Head of caudate nucleus (tissue), 42 donors: ENCODE data around the gene KDM1B.
A peak's percentile ranks its signal among the peaks of the same experiment; 100 is the strongest.

ENCODE experiments used
- DNase-seq, 42 donors: peaks; one replicate each; pipeline versions ENCODE4 v3.0.0 to v3.0.0-alpha.2; 2020 to 2021; ENCODE audit warnings: mixed read lengths in 7 of 42
- intact Hi-C: fragments of 100-400 bp; cut with DNase I; formaldehyde crosslinking; loops from one replicate; pipeline ENCODE4 v1.15.0; 2022

Gene KDM1B, protein sequence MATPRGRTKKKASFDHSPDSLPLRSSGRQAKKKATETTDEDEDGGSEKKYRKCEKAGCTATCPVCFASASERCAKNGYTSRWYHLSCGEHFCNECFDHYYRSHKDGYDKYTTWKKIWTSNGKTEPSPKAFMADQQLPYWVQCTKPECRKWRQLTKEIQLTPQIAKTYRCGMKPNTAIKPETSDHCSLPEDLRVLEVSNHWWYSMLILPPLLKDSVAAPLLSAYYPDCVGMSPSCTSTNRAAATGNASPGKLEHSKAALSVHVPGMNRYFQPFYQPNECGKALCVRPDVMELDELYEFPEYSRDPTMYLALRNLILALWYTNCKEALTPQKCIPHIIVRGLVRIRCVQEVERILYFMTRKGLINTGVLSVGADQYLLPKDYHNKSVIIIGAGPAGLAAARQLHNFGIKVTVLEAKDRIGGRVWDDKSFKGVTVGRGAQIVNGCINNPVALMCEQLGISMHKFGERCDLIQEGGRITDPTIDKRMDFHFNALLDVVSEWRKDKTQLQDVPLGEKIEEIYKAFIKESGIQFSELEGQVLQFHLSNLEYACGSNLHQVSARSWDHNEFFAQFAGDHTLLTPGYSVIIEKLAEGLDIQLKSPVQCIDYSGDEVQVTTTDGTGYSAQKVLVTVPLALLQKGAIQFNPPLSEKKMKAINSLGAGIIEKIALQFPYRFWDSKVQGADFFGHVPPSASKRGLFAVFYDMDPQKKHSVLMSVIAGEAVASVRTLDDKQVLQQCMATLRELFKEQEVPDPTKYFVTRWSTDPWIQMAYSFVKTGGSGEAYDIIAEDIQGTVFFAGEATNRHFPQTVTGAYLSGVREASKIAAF

DNA sequence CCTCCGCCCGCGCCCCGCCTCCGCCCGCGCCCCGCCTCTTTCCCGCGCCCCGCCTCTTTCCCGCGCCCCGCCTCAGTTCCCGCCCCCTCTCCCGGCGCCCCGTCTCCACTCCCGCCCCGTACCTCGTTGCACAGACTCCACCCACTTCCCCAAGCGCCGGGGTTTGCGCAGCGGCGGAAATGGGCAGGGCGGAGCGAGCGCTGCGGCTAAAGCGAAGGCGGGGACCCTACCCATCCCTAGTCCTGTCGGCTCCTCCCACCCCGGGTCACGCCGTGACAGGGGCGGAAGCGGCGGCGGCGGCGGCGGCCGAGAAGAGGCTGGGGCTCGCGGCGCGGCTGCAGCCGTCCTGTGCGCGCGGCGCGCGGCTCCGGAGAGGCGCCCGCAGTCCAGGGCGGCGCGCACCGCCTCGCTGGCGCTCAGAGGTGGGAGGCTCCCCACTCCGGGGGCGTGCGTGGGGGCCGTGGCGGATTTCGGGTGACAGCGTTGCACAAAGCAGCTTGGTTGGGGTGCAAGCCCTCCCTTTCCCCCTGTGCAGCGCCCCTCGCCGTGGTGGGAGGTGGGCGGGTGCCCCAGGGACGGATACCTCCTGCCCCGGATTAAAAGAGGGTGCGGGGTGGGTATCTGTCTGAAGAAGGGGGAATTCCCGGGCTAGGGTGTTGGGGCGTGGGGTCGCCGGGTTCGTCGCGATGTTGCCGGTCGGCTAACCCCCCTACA, at the start of gene KDM1B:
Gene KDM1B (plus strand): TSS at position 273 of the 714 bp plus-strand sequence. CDS start 4,474 bp downstream, outside the sequence.
- intact Hi-C loops: loop anchor here (2.0 kb wide), 1 partner anchor 109 kb away; the partner anchor contains the start of gene DEK
- peak; percentile 94 to 100 (median 99) for DNase-seq

DNA sequence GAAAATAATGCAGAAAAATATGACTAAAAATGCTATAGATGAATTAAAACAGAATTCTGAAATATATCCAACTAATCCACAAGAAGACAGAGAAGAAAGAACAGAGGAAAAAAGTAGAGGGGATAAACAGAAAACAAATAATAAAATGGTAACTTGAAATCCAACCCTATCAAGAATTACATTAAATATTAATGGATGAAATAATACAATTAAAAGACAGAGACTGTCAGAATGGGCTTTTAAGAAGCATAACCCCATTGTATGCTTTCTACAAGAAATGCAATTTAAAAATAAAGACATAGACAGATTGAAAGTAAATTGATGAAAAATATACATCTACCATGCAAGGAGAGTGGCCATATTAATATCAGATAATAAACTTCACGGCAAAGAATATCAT, 48.2 kb upstream of the KDM1B start:
- intact Hi-C loops: no loop called here

DNA sequence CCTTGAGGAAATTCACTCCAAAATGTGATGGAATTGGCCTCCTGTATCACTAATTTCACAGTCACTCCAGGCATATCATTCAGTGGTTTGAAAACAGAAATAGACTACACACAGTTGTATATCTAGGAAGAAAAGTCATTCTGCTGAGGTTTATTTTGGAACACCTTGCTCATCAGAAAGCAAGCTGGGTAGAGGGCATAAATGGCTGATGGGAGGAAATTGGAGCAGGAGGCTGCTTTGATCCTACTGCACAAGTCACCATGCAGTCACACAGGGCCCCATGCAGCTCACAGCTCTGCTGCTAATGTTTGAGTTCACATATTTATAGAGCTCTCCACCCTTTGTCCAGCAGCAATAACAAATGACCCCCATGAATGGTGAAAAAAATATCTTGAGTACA, 45.1 kb upstream of the KDM1B start:
- DNase-seq: no peak

More for the DNA sequence above, 48.2 kb upstream of the KDM1B start:
- DNase-seq: no peak

DNA sequence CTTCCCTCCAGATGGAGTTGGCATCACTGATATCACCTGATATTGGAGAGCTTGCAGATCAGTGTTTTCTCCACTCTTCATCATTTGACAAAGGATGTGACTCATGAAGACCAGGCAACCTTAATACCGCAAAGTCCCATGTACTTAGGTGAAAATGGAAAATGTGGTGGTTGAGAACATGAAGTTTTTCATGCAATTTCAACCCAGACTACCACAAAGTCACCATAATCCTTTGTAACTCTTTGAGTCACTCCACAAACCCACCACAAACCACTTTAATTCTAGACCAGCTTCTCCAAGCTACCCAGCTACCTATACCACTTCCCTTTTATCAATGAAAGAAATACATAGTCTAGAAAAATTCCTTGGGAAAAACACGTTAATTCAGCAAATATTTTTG, 39.9 kb upstream of the KDM1B start:
- intact Hi-C loops: no loop called here
- DNase-seq: no peak

More for the DNA sequence above, 45.1 kb upstream of the KDM1B start:
- intact Hi-C loops: no loop called here

DNA sequence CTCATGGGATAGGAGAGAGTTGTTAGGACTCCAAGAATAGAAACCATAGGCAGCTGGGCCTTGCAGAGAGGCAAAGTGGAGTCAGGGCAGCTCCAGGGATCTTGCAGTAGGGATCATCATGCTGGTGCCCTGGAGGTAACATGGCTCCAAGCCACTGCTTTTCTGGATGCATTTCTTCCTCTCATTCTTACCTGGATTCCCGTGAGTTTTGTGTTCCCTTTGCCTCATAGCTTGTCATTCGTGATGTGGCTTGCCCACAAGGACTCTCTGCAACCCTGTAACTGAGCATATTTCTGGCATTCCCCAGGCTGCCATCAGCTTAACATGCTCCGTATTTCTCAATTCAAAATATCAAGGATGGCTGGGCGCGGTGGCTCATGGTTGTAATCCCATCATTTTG, 38.1 kb upstream of the KDM1B start:
- intact Hi-C loops: no loop called here
- DNase-seq: no peak

DNA sequence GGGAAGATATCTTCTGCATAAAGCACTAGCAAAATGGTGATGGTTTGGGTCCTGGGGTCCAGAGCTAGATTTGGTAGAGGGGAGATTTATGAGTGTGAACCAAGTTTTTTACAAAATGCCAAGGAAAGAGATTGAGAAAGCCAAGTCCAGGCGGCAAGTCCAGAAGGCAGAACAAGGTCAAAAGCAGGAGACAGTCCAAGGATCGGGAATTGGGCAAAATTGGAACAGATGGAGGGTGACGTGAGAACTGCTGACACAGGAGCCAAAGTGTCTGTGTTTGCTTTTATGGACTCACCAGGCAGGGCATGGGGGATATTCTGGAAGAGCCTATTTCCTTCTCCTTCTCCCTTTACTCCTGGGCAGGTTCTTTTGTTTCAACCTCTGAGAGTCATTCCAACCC, 36.9 kb upstream of the KDM1B start:
- DNase-seq: no peak
- intact Hi-C loops: no loop called here

DNA sequence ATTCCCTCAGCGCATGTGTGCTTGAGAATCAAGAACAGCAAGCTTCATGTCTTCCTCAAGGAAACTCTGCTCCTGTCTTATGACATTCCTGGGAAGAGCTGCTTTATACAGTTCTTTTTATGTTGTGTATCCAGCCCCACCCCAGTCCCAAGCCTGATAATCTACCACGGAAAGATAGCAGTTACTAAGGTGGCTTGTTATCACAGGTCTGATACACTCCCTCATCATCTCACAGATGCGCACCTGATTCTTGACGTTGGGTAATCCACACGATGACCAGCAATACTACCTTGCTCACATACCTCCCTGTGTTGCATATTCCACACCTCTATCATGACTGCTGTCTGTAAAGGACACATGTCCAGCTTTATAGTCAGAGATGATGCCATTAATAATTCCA, 36.0 kb upstream of the KDM1B start:
- no peak for DNase-seq
- intact Hi-C loops: no loop called here

DNA sequence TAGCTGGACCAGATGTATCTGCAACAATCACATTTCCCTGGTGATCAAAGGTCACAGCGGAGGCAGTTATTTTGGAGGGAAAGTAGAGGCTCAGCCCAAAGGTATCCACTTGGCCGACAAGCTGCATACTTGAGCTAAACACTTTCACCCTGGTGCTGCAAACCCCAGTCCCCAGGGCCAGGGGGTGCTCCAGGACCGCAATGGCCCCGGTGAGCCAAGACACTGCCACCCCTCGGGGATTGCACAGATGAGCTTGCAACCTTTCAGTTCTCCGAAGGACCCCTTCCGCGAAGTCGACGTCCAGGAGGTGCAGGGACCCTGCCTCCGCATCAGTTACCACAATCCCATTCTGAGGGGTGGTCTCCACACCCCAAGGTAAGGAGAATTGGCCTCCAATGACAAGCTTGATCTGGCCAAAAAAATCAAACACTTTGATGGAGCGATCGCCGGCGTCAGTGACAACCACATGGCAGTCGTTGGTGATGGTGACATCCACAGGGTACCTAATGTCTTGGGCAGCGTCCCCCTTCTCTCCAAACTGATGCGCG, 33.6 kb upstream of the KDM1B start:
- intact Hi-C loops: loop anchor here (5.0 to 10.0 kb wide), 4 partner anchors 134 to 537 kb away; partner anchors contain the start of genes KIF13A and NUP153
- peak in 3 of 42 donors; percentile 7 to 15 (median 10) for DNase-seq

DNA sequence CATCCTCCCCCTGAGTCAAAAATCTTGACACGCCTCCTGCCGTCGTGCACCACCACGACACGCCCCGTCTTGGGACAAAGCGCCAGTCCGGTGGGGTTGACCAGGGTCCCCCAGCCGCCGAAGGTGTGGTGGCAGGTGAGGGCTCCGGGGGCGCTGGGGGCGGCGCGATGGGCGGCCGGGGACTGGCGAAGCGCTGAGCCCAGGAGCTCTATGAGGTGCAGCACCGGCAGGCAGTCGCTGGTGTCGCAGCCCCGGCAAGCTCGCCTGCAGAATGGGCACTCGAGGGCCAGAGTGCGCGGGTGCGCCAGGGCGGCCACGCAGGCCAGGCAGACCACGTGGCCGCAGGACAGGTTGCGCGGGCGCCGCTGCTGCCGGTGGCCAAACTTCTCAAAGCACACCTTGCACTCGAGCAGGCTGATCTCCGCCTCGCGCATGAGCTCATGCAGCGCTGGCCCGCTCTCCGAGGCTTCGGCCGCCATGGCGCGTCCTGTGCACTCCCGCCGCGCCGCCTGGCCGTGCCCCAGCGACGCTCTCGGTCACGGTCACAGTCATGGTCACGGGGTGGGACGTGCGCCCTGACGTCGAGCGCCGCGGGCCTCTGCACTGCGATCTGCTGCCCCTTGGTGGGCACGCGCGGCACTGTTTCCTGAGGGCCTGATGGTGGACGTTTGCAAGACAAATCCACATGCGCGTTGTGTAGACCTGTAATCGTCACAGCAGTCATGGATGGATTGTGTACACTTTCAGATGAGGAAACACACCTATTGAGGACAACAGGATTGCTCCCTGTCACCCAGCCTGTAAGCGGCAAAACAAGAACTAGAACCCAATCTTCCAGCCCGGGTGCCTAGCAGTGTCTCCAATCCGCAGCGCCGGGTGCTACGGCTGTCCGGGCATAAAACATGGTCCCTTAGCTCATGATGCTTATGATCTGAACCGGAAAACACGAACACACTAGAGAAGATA, 32.8 kb upstream of the KDM1B start, which contains the start of gene NHLRC1:
Gene NHLRC1 (minus strand): TSS at position 550 of the 966 bp plus-strand sequence. CDS start 71 bp downstream, at position 479.
- peak; percentile 85 to 96 (median 92) for DNase-seq
- intact Hi-C loops: loop anchor here (5.0 to 10.0 kb wide), 4 partner anchors 135 to 538 kb away; partner anchors contain the start of genes KIF13A and NUP153

DNA sequence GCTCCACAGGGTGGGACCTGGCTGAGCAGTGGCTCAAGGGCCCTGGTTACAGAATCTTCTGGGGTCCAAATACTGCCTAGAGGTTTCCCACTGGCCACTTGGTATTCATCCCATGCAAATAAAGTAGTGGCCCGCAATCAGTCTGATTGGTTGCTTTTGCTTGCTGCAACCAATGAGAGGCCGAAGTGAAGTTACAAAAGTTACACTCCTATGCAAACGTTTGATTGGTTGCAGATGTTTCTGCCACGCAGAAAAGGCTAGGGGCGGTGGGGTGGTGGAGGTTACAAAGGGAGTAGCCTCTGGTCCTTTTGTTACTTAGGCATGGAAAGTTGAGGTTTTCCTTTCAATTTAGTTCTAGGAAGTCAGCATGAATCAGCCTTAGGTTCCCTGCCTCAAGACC, 29.1 kb upstream of the KDM1B start:
- intact Hi-C loops: loop anchor here (10.0 kb wide), 2 partner anchors 421 to 541 kb away; partner anchors contain the start of gene NUP153
- no peak for DNase-seq

DNA sequence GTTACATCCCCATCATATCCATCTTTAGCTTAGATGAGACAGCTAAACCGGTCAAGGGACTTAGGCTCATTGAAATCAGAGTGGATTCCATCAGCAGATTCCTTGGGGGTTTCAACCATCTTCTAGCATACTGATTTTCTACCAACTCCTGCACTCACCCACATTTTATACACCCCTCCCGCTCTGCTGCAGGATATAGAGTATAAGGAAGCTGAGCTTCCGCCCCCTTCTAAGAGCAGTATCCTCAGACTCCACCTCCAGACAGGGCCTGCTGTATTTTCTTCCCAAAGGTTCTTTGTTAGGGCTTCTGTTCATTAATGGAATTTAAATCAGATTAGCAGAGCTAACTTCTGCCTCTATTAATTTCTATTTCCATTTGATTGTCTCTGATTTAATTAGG, 22.9 kb upstream of the KDM1B start:
- no peak for DNase-seq
- intact Hi-C loops: no loop called here

DNA sequence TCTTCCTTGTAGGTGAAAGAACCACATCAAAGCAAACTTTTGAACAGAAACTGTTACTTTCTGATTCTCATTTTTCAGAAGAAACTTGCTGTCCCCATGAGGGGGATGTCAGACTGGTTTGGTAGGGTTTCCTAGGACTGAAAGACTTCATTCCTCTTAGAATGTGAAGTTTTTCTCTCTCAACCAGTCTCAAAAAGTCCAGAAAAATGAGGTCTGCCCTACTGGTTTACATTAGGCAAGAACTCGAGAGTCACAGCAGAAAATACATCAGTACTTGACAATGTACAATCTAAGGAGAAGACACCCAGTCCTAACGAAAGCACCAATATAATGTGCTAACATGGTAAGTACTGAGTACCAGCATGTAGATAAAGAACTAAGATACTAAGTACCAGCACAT, 20.1 kb upstream of the KDM1B start:
- no peak for DNase-seq
- intact Hi-C loops: no loop called here

DNA sequence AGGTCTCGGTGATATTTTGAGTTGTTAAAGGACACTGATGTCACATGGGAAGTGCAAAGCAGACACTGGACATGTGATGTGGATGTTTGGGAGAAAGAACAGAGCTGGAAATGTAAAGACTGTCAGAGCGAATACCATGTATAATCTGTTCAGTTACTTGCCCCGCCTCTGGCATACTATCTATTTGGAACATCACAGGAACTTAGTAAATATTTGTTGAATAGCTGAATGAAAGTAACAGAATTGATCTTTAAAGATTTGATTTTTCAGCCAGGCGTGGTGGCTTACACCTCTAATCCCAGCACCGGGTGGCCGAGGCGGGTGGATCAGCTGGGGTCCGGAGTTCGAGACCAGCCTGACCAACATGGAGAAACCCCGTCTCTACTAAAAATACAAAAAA, 19.0 kb upstream of the KDM1B start:
- intact Hi-C loops: no loop called here
- DNase-seq: no peak

DNA sequence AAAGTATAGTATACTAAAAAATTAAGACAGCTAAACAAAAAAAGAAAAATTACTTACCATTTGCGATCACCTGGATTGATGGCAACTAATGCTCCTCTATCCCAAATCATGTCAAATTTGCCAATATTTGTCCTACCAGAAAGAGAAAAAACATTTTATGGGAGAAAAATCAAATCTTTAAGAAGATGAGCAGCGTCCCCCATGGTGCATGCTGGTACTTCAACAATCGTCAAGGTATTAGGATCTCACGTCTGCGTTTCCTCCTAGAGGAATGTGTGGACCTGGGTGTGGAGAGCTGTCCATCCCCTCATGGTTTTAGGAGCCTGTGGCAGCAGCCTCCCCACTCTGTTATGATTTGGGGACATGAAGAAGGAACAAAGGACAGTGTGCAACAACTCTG, 16.3 kb upstream of the KDM1B start:
- intact Hi-C loops: no loop called here

DNA sequence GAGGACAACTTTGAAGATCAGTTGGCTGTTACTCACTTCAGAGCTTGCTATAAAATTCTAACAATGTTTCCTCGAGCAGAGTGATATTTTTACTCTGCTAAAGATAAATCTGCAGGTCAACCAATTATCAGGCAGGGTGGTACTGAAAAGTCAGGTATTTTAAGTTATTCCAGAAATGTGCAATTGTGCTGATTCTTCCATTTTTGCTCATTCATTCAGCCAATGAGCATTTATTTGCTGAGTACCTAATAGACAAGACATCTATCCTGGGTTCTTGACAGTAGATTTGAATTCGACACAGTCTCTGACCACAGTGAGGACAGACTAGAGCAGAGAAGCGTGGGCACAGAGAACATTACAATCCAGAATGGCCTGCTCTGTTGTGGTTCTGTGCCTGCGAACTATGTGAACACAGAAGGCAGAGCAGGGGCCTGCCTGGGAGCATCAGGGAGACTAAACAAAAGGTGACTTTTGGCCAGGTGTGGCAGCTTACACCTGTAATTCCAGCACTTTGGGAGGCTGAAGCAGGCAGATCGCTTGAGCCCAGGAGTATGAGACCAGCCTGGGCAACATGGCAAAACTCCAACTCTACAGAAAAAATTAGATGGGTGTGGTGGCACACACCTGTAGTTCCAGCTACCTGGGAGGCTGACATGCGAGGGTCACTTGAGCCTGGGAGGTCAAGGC, 15.1 kb upstream of the KDM1B start:
- no peak for DNase-seq
- intact Hi-C loops: no loop called here

More for the DNA sequence above, 16.3 kb upstream of the KDM1B start:
- DNase-seq: no peak

DNA sequence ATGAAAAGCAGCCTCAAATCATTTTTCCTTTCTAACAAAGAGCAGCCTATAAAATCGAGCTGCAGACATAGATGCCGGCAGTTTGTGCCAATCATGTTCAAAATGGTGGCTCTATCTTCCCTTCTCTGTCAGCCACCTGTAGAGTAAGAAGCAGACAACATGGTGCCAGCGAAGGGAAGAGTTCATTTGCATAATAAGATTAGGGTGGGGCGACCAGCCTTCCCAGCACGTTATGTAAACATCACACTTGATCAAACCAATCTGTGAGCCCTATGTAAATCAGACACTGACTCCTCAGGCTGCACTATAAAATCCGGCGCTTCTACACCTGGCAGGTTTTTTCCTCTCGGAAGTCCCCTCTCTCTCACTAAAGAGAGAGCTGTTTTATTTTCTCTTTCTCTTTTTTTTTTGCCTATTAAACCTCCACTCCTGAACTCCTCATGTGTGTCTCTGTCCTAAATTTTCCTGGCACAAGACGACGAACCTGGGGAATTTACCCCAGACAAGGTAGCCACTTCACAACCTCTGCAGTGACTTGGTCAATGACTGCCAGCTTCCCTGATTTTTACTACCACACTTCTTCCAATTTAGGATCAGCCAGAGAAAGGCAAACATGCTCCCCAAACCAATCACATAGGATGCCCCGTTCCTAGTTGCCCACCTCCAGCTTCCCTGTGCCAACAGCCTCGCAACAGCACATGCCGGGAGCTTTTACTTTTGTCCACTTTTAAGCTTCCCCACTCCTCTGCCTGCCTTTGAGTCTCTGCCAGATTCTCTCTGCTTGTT, 13.2 kb upstream of the KDM1B start:
- DNase-seq: no peak
- intact Hi-C loops: no loop called here

DNA sequence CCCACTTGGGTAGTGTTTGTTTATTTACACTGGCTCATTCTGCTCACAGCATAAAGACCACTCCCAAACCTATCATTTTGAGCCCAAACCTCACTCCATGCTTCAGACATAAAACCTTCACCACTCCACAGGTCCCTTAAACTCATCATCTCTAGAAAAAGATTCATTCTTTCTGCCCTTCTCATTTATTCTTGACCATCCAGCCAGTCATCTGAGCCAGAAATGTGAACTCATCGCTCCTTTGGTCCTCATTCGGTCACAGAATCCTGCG, 12.7 kb upstream of the KDM1B start:
- intact Hi-C loops: no loop called here
- no peak for DNase-seq
